ENCODE measurements around the gene HBEGF.

HBEGF gene

GRCh38 chr5:140346348-140347221, at the start of gene HBEGF:
Gene HBEGF, minus strand, starts transcription at chr5:140346603. Its CDS starts 275 bp downstream, at chr5:140346328.
- Histone ChIP-seq H2AFZ (ENCODE audit: low read depth, low read length) (peak within 1 kb of the TSS; percentile 76), H3K4me2 (ENCODE audit: insufficient read depth, low read length) (peak within 1 kb of the TSS; percentile 85), H4K20me1 (ENCODE audit: insufficient read depth, low read length) (0 out of 2 replicates have a peak, but pooled peaks cover 3% of the 10 kb centered on the region), H3K4me3 (ENCODE audit: low read depth in 1 of 2, low read length in 2 of 2) (peak within 1 kb of the TSS in 1 of 2 experiments; percentile 59; a peak in 3 of 4 replicates), H3K9me3 (ENCODE audit: insufficient read depth, low read length, severe bottlenecking) (no peaks in the 10 kb centered on the region), H3K27me3 (ENCODE audit: insufficient read depth, low read length, poor library complexity) (peaks cover 33% of the 10 kb centered on the region), H3K79me2 (ENCODE audit: insufficient read depth, low read length) (no peaks in the 10 kb centered on the region), H3K4me1 (ENCODE audit: insufficient read depth, low read length) (peaks cover 42% of the 10 kb centered on the region), H3K27ac (ENCODE audit: low read length) (no peak within 1 kb of the TSS), H3K36me3 (ENCODE audit: insufficient read depth, low read length) (no peaks in the 10 kb centered on the region), H3K9ac (ENCODE audit: low read depth, low read length) (peak within 1 kb of the TSS; percentile 47)
- peak; percentile 69 for ATAC-seq (ENCODE audit: insufficient read depth, low read depth)
- peak; percentile 65 for DNase-seq
- TF ChIP-seq CTCF (IDR thresholded peaks at IDR 0.05; ENCODE audit: borderline replicate concordance, extremely low read depth, low read length, poor library complexity, severe bottlenecking) (peak; percentile 28), EZH2 (IDR thresholded peaks at IDR 0.05; ENCODE audit: borderline replicate concordance, low read depth, low read length, severe bottlenecking) (peak; percentile 67)

GRCh38 chr5:140393738-140394137, 47.3 kb upstream of the HBEGF start:
- Histone ChIP-seq H3K9ac (ENCODE audit: low read depth, low read length) (no peak overlapping the region), H3K4me3 (ENCODE audit: low read depth in 1 of 2, low read length in 2 of 2) (no peak overlapping the region), H3K27me3 (ENCODE audit: insufficient read depth, low read length, poor library complexity) (no peaks in the 10 kb centered on the region), H3K27ac (ENCODE audit: low read length) (no peak overlapping the region), H3K4me1 (ENCODE audit: insufficient read depth, low read length) (no peaks in the 10 kb centered on the region), H3K9me3 (ENCODE audit: insufficient read depth, low read length, severe bottlenecking) (no peaks in the 10 kb centered on the region), H3K4me2 (ENCODE audit: insufficient read depth, low read length) (no peak overlapping the region), H3K79me2 (ENCODE audit: insufficient read depth, low read length) (peaks cover 9% of the 10 kb centered on the region), H3K36me3 (ENCODE audit: insufficient read depth, low read length) (no peaks in the 10 kb centered on the region), H2AFZ (ENCODE audit: low read depth, low read length) (no peak overlapping the region), H4K20me1 (ENCODE audit: insufficient read depth, low read length) (no peaks in the 10 kb centered on the region)
- TF ChIP-seq EZH2 (IDR thresholded peaks at IDR 0.05; ENCODE audit: borderline replicate concordance, low read depth, low read length, severe bottlenecking) = no peak
- TF ChIP-seq CTCF (IDR thresholded peaks at IDR 0.05; ENCODE audit: borderline replicate concordance, extremely low read depth, low read length, poor library complexity, severe bottlenecking) = no peak
- DNase-seq = no peak
- no peak for ATAC-seq (ENCODE audit: insufficient read depth, low read depth)

GRCh38 chr5:140391732-140392131, 45.3 kb upstream of the HBEGF start:
- Histone ChIP-seq H3K9ac (ENCODE audit: low read depth, low read length) (no peak overlapping the region), H4K20me1 (ENCODE audit: insufficient read depth, low read length) (no peaks in the 10 kb centered on the region), H3K4me3 (ENCODE audit: low read depth in 1 of 2, low read length in 2 of 2) (no peak overlapping the region), H3K27ac (ENCODE audit: low read length) (no peak overlapping the region), H2AFZ (ENCODE audit: low read depth, low read length) (no peak overlapping the region), H3K4me2 (ENCODE audit: insufficient read depth, low read length) (no peak overlapping the region), H3K27me3 (ENCODE audit: insufficient read depth, low read length, poor library complexity) (no peaks in the 10 kb centered on the region), H3K4me1 (ENCODE audit: insufficient read depth, low read length) (no peaks in the 10 kb centered on the region), H3K36me3 (ENCODE audit: insufficient read depth, low read length) (no peaks in the 10 kb centered on the region), H3K9me3 (ENCODE audit: insufficient read depth, low read length, severe bottlenecking) (no peaks in the 10 kb centered on the region), H3K79me2 (ENCODE audit: insufficient read depth, low read length) (0 out of 2 replicates have a peak, but pooled peaks cover 2% of the 10 kb centered on the region)
- DNase-seq (no peak), ATAC-seq (ENCODE audit: insufficient read depth, low read depth) (no peak)
- TF ChIP-seq EZH2 (IDR thresholded peaks at IDR 0.05; ENCODE audit: borderline replicate concordance, low read depth, low read length, severe bottlenecking) (no peak), CTCF (IDR thresholded peaks at IDR 0.05; ENCODE audit: borderline replicate concordance, extremely low read depth, low read length, poor library complexity, severe bottlenecking) (no peak)

All from DND-41 (cell line).